Measurements from ENCODE around the gene CLEC14A.

Gene CLEC14A

DNA sequence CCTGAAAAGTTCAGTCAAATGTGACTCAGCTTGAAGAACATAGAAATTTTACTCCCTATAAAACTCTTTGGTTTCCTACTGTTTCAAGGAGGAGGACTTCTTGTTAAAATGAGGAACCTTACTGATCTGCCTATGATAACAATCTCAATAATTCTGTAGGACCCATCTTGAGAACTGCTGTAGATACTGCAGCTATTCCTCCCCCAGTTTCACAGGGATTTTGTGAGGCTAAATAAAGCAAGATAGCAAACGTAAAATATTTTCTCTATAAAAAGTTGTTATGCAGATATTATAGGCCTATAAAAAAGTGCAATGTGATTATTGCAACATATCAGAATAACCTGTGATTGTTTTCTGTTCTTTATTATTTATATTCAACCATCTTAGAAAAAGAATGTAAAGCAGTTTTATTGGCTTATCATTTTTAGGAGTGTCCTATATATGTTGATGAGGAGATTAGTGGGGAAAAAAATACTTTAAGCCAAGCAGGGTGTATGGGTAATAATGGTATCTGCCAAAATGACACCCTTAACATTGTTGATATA is 12.1 kb downstream of the CLEC14A start:
- Mint-ChIP-seq H3K9me3 (no peaks in the 10 kb centered on the region), H3K27ac (no peak overlapping the region), H3K4me1 (no peaks in the 10 kb centered on the region), H3K4me3 (no peak overlapping the region), H3K27me3 (ENCODE audit: low read depth) (peaks cover 9% of the 10 kb centered on the region), H3K36me3 (ENCODE audit: low read depth) (no peaks in the 10 kb centered on the region)
- TF ChIP-seq, protein P1, sequence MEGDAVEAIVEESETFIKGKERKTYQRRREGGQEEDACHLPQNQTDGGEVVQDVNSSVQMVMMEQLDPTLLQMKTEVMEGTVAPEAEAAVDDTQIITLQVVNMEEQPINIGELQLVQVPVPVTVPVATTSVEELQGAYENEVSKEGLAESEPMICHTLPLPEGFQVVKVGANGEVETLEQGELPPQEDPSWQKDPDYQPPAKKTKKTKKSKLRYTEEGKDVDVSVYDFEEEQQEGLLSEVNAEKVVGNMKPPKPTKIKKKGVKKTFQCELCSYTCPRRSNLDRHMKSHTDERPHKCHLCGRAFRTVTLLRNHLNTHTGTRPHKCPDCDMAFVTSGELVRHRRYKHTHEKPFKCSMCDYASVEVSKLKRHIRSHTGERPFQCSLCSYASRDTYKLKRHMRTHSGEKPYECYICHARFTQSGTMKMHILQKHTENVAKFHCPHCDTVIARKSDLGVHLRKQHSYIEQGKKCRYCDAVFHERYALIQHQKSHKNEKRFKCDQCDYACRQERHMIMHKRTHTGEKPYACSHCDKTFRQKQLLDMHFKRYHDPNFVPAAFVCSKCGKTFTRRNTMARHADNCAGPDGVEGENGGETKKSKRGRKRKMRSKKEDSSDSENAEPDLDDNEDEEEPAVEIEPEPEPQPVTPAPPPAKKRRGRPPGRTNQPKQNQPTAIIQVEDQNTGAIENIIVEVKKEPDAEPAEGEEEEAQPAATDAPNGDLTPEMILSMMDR (IDR thresholded peaks at IDR 0.05; ENCODE audit: unreplicated experiment in 3 of 3) = no peak

DNA sequence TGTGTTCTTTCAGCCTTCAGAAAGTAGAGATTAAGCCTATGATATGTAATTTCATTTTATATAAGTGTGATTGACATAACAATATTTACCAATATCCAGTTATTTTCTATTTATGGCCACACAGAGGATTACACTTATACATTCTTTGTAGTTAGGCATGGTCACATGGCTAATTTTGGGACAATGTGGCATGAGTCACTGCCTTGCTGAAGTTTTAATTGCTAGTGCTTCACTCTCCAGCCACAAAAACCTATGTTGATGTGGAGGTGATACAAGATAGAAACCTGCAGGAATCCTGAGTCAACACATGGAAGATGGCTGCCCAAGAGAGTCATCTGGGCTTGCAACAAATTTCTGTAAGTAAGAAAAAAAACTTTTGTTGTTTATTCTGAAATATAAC is 17.0 kb downstream of the CLEC14A start:
- no peak overlapping the region for H3K27ac Mint-ChIP-seq

DNA sequence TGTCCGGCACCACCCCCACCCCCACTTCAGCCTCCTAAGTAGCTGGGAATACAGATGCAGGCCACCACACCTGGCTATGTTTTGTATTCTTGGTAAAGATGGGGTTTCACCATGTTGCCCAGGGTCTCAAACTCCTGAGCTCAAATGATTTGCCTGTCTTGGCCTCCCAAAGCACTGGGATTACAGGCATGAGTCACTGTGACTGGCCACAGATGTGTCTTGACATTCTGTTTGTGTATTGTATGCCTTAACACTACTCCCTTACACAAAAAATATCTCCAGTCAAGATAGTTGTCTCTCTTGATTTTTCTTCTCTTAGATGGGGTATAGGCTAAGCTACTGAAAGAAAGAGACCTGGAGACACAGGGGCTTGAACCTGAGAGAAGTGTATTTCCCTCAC is 17.6 kb downstream of the CLEC14A start:
- TF ChIP-seq, protein P1 (IDR thresholded peaks at IDR 0.05; ENCODE audit: unreplicated experiment in 3 of 3) = no peak
- H3K27me3 Mint-ChIP-seq (ENCODE audit: low read depth) = peaks cover 6% of the 10 kb centered on the region
- no peaks in the 10 kb centered on the region for H3K4me1 Mint-ChIP-seq
- no peaks in the 10 kb centered on the region for H3K36me3 Mint-ChIP-seq (ENCODE audit: low read depth)
- no peaks in the 10 kb centered on the region for H3K9me3 Mint-ChIP-seq
- no peak overlapping the region for H3K27ac Mint-ChIP-seq
- H3K4me3 Mint-ChIP-seq = no peak overlapping the region

More for the DNA sequence above, 17.0 kb downstream of the CLEC14A start:
- no peaks in the 10 kb centered on the region for H3K4me1 Mint-ChIP-seq
- no peak overlapping the region for H3K4me3 Mint-ChIP-seq
- no peaks in the 10 kb centered on the region for H3K9me3 Mint-ChIP-seq
- H3K36me3 Mint-ChIP-seq (ENCODE audit: low read depth) = no peaks in the 10 kb centered on the region
- H3K27me3 Mint-ChIP-seq (ENCODE audit: low read depth) = peaks cover 6% of the 10 kb centered on the region
- TF ChIP-seq, protein P1 (IDR thresholded peaks at IDR 0.05; ENCODE audit: unreplicated experiment in 3 of 3) = no peak

DNA sequence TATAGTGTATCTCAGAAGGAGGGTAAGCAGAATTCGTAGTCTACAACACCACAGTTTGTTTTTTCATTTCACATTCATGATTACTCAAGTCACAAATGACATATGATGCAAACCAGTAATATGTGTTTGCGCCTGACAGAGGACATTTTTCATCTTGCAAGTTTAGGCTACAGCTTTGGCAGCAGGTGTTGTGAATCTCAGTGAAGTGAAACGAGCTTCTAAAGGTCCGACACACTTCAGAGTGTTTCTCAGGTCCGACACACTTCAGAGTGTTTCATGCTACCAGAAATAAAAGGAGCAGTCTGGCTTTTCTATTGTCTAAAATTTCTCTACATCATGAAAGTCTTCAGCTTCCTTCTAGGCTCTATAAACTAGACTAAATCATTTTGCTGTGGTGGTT is 22.7 kb downstream of the CLEC14A start:
- Mint-ChIP-seq H3K27me3 (ENCODE audit: low read depth) (peaks cover 6% of the 10 kb centered on the region), H3K4me1 (no peaks in the 10 kb centered on the region), H3K27ac (no peak overlapping the region), H3K4me3 (no peak overlapping the region), H3K9me3 (no peaks in the 10 kb centered on the region), H3K36me3 (ENCODE audit: low read depth) (no peaks in the 10 kb centered on the region)
- TF ChIP-seq, protein P1 (IDR thresholded peaks at IDR 0.05; ENCODE audit: unreplicated experiment in 3 of 3) = no peak

DNA sequence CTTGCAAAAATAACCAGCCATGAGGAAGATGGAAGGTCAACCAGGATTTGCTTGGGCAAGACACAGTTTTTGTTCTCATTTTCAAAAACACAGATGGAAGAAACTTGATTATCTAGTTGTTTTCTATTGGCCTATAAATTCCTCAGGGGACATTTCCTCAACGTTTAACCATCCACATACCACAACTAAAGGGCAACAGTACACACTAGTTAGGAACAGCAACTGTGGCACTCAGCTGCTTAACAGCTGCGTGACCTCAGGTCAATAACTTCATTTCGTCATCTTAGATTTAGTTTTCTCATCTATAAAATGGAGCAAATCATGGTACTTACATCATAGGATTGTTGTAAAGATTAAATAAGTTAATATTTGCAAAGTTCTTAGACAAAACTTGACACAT is 29.5 kb downstream of the CLEC14A start:
- H3K9me3 Mint-ChIP-seq = peaks cover 2% of the 10 kb centered on the region
- peaks cover 3% of the 10 kb centered on the region for H3K27me3 Mint-ChIP-seq (ENCODE audit: low read depth)
- no peaks in the 10 kb centered on the region for H3K36me3 Mint-ChIP-seq (ENCODE audit: low read depth)
- H3K4me3 Mint-ChIP-seq = no peak overlapping the region
- H3K4me1 Mint-ChIP-seq = no peaks in the 10 kb centered on the region
- TF ChIP-seq, protein P1 (IDR thresholded peaks at IDR 0.05; ENCODE audit: unreplicated experiment in 3 of 3) = no peak
- H3K27ac Mint-ChIP-seq = no peak overlapping the region

DNA sequence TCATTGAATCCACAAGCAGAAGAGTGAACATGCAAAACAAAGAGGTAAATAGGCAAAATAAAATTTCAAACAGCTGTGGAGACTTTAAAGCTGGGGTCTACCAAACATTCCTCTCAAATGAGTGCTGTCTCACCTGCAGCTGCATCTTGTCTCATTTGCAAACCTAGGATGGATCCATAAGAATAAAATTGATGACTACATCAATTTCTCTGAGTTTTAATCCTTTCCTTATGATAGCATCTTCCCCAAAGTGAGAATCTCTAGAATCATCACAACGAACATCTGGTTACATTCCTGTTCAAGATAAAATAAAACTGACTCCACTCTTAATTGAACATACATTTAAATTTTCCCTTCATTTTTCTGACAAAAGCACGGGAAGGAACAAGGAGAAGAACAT is 29.9 kb downstream of the CLEC14A start:
- Mint-ChIP-seq H3K27me3 (ENCODE audit: low read depth) (peaks cover 3% of the 10 kb centered on the region), H3K27ac (no peak overlapping the region), H3K36me3 (ENCODE audit: low read depth) (no peaks in the 10 kb centered on the region), H3K4me3 (no peak overlapping the region), H3K9me3 (peaks cover 2% of the 10 kb centered on the region), H3K4me1 (no peaks in the 10 kb centered on the region)
- TF ChIP-seq, protein P1 (IDR thresholded peaks at IDR 0.05; ENCODE audit: unreplicated experiment in 3 of 3) = no peak
